Measurements from ENCODE around the gene NUDT19. TPM values are rescaled to one million over a fixed set of nuclear protein-coding genes. Genes with fewer than 3 reads are reported as not detected.
A peak's percentile ranks its signal among the peaks of the same experiment; 100 is the strongest.

The NUDT19 gene
- total RNA-seq, 3 donors from 2014 or later (not counting 1 experiment from before 2014, with no cell fraction given): 6.4 to 9.6 (median 8.2) TPM

GRCh38 chr19:32748497-32748896, 56.9 kb downstream of the NUDT19 start:
- no peaks in the 10 kb centered on the region for H3K36me3 ChIP-seq (ENCODE audit: control insufficient read depth, insufficient read depth, low read length)
- no peak overlapping the region for H3K4me3 ChIP-seq (ENCODE audit: low read length)
- Mint-ChIP-seq H3K4me1 (peaks cover 0 to 4% of the 10 kb centered on the region in 2 donors), H3K9me3 (no peaks in the 10 kb centered on the region), H3K27ac (peak overlapping the region in 1 of 2 donors; percentile 34), H3K36me3 (no peaks in the 10 kb centered on the region), H3K27me3 (ENCODE audit: low read depth in 2 of 2) (peaks cover 0 to 6% of the 10 kb centered on the region in 2 donors), H3K4me3 (no peak overlapping the region)
- 81% methylated on average over 5 of the region's 5 CpGs for WGBS (ENCODE audit: insufficient coverage)
- DNase-seq (peak in 1 of 2 donors; percentile 53), ATAC-seq (no peak)
- intact Hi-C loops (cut with micrococcal nuclease): no loop called here
- peaks cover 3% of the 10 kb centered on the region for H3K27me3 ChIP-seq (ENCODE audit: control insufficient read depth, insufficient read depth, low read length)
- H3K9me3 ChIP-seq (ENCODE audit: control insufficient read depth, insufficient read depth, low read length): peaks cover 13% of the 10 kb centered on the region
- no peak overlapping the region for H3K27ac ChIP-seq (ENCODE audit: low read length)
- TF ChIP-seq, protein P1, sequence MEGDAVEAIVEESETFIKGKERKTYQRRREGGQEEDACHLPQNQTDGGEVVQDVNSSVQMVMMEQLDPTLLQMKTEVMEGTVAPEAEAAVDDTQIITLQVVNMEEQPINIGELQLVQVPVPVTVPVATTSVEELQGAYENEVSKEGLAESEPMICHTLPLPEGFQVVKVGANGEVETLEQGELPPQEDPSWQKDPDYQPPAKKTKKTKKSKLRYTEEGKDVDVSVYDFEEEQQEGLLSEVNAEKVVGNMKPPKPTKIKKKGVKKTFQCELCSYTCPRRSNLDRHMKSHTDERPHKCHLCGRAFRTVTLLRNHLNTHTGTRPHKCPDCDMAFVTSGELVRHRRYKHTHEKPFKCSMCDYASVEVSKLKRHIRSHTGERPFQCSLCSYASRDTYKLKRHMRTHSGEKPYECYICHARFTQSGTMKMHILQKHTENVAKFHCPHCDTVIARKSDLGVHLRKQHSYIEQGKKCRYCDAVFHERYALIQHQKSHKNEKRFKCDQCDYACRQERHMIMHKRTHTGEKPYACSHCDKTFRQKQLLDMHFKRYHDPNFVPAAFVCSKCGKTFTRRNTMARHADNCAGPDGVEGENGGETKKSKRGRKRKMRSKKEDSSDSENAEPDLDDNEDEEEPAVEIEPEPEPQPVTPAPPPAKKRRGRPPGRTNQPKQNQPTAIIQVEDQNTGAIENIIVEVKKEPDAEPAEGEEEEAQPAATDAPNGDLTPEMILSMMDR (IDR thresholded peaks at IDR 0.05): no peak
- H3K4me1 ChIP-seq (ENCODE audit: control insufficient read depth, insufficient read depth, low read length): peaks cover 21% of the 10 kb centered on the region

DNA sequence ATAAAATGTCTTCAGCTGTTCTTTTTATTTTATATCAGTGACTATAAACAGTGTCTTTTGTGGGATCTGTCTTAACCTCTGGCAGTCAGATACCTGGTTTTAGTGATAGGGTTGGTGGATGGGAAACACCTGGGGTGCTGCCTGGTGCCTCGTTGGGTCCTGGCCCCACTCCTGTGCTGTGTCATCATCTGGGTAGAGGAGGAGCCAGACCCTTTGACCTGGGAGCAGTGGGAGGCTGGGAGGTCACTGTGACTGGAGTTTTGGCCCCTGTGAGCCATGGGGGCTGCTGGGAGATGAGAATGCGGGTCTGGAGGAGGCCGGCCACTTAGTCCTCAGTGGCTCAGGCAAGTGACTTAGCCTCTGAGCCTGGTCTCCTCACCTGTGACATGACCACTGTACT, 57.3 kb downstream of the NUDT19 start:
- Mint-ChIP-seq H3K27ac (no peak overlapping the region), H3K4me1 (peaks cover 0 to 4% of the 10 kb centered on the region in 2 donors), H3K27me3 (ENCODE audit: low read depth in 2 of 2) (peaks cover 0 to 6% of the 10 kb centered on the region in 2 donors), H3K4me3 (no peak overlapping the region), H3K36me3 (no peaks in the 10 kb centered on the region), H3K9me3 (no peaks in the 10 kb centered on the region)
- TF ChIP-seq, protein P1 (IDR thresholded peaks at IDR 0.05): no peak
- ATAC-seq (no peak), DNase-seq (no peak)
- H3K27me3 ChIP-seq (ENCODE audit: control insufficient read depth, insufficient read depth, low read length): peaks cover 3% of the 10 kb centered on the region
- H3K9me3 ChIP-seq (ENCODE audit: control insufficient read depth, insufficient read depth, low read length): peaks cover 13% of the 10 kb centered on the region
- intact Hi-C loops (cut with micrococcal nuclease): no loop called here
- no peak overlapping the region for H3K27ac ChIP-seq (ENCODE audit: low read length)
- H3K4me3 ChIP-seq (ENCODE audit: low read length): no peak overlapping the region
- H3K36me3 ChIP-seq (ENCODE audit: control insufficient read depth, insufficient read depth, low read length): no peaks in the 10 kb centered on the region
- peaks cover 21% of the 10 kb centered on the region for H3K4me1 ChIP-seq (ENCODE audit: control insufficient read depth, insufficient read depth, low read length)
- WGBS (ENCODE audit: insufficient coverage): 72% methylated on average over 3 of the region's 3 CpGs

DNA sequence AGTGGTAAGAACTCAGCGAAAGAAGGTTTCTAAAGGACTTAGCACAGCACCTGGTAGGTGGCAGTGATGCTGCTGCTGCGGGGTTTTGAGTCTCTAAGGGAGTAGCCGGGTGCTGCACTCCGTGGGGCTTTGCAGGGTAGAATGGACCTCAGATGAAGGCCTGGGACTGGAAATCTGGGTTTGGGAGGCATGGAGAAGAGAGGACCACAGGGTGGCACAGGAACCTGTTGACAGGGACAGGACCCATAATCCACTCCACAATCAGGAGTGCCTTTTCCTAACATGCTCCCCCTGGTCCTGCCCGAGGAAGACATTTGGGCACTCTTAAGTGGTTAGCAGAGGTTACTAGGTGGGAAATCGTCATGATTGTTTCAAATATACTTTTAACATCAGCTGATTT, 57.7 kb downstream of the NUDT19 start:
- H3K27me3 Mint-ChIP-seq (ENCODE audit: low read depth in 2 of 2): peaks cover 0 to 6% of the 10 kb centered on the region in 2 donors
- DNase-seq: no peak
- no peak overlapping the region for H3K4me3 ChIP-seq (ENCODE audit: low read length)
- H3K4me1 ChIP-seq (ENCODE audit: control insufficient read depth, insufficient read depth, low read length): peaks cover 20% of the 10 kb centered on the region
- no peaks in the 10 kb centered on the region for H3K36me3 Mint-ChIP-seq
- WGBS (ENCODE audit: insufficient coverage): 90% methylated on average over 4 of the region's 6 CpGs
- peaks cover 0 to 4% of the 10 kb centered on the region in 2 donors for H3K4me1 Mint-ChIP-seq
- peaks cover 13% of the 10 kb centered on the region for H3K9me3 ChIP-seq (ENCODE audit: control insufficient read depth, insufficient read depth, low read length)
- ATAC-seq: no peak
- no peaks in the 10 kb centered on the region for H3K9me3 Mint-ChIP-seq
- TF ChIP-seq, protein P1 (IDR thresholded peaks at IDR 0.05): no peak
- H3K27ac ChIP-seq (ENCODE audit: low read length): no peak overlapping the region
- H3K36me3 ChIP-seq (ENCODE audit: control insufficient read depth, insufficient read depth, low read length): no peaks in the 10 kb centered on the region
- intact Hi-C loops (cut with micrococcal nuclease): no loop called here
- no peak overlapping the region for H3K27ac Mint-ChIP-seq
- no peak overlapping the region for H3K4me3 Mint-ChIP-seq
- H3K27me3 ChIP-seq (ENCODE audit: control insufficient read depth, insufficient read depth, low read length): peaks cover 3% of the 10 kb centered on the region

DNA sequence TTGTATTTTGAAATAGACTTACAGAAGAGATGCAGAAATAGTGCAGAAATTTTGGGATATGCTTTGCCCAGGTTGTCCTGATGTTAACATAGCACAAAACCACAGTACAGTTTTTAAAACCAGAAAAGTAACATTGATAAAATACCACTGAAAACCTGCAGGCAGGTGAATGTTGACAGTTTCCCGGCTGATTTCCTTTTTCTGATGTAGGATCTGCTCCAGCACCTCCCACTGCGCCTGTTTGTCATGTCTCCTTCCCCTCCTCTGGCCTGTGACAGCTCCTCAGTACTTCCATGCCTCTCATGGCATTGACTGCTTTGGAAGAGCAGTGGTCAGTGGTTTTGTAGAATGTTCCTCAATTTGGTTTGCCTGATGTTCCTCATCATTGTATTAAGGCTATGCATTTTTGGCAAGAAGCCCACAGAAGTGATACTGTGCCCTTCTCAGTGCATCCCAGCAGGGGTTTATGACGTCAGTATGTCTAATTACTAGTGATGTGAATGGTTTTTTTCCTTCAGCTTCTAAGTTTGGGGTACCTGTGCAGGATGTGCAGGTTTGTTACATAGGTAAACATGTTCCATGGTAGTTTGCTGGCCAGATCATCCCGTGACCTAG, 58.9 kb downstream of the NUDT19 start:
- Histone ChIP-seq H3K4me3 (ENCODE audit: low read length) (no peak overlapping the region), H3K9me3 (ENCODE audit: control insufficient read depth, insufficient read depth, low read length) (peaks cover 11% of the 10 kb centered on the region), H3K36me3 (ENCODE audit: control insufficient read depth, insufficient read depth, low read length) (no peaks in the 10 kb centered on the region), H3K27ac (ENCODE audit: low read length) (no peak overlapping the region), H3K27me3 (ENCODE audit: control insufficient read depth, insufficient read depth, low read length) (peaks cover 6% of the 10 kb centered on the region), H3K4me1 (ENCODE audit: control insufficient read depth, insufficient read depth, low read length) (peaks cover 12% of the 10 kb centered on the region)
- DNase-seq (no peak), ATAC-seq (no peak)
- 63% methylated on average over 4 of the region's 4 CpGs for WGBS (ENCODE audit: insufficient coverage)
- Mint-ChIP-seq H3K27ac (no peak overlapping the region), H3K36me3 (no peaks in the 10 kb centered on the region), H3K4me1 (peaks cover 0 to 4% of the 10 kb centered on the region in 2 donors), H3K4me3 (no peak overlapping the region), H3K9me3 (no peaks in the 10 kb centered on the region), H3K27me3 (ENCODE audit: low read depth in 2 of 2) (peaks cover 0 to 9% of the 10 kb centered on the region in 2 donors)
- intact Hi-C loops (cut with micrococcal nuclease): no loop called here
- TF ChIP-seq, protein P1 (IDR thresholded peaks at IDR 0.05): no peak
